ENCODE data around the gene LAX1.
A peak's percentile ranks its signal among the peaks of the same experiment; 100 is the strongest.
"Not testable (repeated sequence)": the region's sequence is repeated elsewhere in the genome, so short reads cannot be mapped to it uniquely, and the experiment has no call there.

The LAX1 gene

DNA sequence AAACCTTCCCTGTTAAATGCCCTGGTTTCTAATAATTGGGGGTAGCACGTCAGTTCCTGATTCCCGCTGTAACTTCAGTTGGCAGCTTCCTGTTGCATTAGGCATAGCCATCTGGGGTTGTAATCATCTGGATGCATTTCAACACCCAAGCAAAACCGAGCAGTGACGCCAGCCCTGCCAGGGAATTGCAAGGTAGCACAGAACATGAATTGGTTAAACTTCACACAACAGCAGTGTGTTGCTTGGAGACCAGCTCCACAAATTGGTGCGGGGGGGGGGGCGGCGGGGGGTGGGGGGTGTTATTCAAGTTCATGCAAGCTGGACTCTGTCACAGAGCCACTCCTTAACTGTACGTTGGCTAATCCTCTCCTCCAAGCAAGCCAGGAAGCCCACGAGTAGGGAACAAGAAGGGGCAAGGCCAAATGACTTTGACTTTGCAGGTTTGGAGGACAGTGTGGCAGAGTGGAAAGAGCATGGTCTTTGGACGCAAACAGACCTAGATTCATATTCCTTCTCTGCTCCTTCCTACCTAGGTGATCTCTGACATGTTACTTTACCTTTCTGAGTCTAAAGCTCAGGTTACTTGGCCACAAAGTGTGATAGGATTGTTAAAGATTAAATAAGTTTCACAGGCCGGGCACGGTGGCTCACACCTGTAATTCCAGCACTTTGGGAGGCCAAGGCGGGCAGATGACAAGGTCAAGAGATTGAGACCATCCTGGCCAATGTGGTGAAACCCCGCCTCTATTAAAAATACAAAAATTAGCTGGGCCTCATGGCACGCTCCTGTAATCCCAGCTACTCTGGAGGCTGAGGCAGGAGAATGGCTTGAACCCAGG, 4.7 kb downstream of the LAX1 start:
- DNase-seq = peak; percentile 89 to 96 (median 91)

GRCh38 chr1:203771901-203772301, 6.9 kb downstream of the LAX1 start:
- DNase-seq = peak; percentile 41 to 53 (median 49)

DNA sequence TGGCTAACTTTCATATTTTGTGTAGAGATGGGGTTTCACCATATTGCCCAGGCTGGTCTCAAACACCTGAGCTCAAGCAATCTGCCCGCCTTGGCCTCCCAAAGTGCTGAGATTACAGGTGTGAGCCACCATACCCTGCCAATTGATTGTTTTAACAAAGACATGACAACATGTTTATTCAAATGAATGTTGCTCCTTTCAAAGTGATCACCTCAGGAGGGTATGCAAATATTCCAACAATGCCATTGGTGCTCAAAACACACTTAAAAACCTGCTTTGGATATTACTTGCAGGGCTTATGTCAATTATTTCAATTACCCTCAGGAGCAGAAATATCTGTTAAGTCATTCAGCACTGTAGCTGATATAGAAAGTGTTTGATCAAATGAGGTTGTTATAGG, 7.9 kb downstream of the LAX1 start:
- no peak for DNase-seq

DNA sequence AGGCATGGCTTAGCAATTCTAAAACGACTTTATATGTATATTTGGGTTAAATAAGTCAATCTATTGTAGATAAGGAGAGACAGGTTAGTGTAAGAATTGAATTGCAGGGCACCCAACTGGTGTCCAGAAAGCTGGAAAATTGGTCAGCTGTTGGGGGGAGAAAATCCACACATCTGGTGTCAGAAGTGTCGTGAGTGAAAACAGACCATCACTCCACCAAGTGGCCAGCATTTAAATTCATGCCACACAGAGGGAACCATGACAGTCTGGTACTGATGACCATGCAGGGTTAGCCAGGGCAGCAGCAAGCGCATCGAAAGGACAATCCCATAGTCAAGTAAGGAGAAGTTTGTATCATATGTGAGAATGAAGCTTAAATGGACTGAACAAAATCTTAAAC, 11.7 kb downstream of the LAX1 start:
- DNase-seq = peak; percentile 26 to 42 (median 27)

- DNase-seq = no peak
These were observed 12.6 kb downstream of the LAX1 start for GRCh38 chr1:203777596-203777995.

- no peak for DNase-seq
These were observed 13.2 kb downstream of the LAX1 start for GRCh38 chr1:203778146-203778545.

DNA sequence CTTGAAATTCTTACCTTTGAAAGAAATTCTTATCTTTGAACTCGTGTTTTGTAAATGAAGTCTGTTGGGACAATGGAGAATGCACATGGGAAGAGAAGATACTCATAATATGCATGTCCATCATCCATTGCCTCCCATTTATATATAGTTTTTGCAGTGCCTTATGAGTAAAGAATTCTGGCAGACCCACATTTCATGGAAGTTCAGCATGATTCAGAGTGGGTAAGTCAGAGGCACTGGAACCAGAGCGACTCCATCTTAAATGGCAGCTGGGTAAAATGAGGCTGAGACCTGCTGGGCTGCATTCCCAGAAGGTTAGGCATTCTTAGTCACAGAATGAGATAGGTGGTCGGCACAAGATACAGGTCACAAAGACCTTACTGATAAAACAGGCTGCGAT, 13.8 kb downstream of the LAX1 start:
- DNase-seq = no peak

DNA sequence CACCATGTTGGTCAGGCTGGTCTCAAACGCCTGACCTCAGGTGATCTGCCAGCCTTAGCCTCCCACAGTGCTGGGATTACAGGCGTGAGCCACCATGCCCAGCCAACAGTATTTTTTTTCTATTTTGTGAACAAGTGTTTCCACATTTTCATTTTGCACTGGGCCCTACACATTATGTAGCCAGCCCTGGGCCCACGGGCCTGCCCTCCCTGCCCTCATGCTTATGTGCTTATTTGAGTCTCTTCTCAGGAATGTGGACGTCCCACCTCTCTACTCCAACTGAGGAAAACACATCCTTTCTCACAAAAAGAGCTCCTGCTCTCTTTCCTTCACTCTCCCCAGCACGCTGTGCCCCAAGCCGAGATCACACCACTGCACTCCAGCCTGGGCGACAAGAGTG, 17.0 kb downstream of the LAX1 start:
- DNase-seq = no peak

- no peak for DNase-seq
These were observed 25.0 kb downstream of the LAX1 start for GRCh38 chr1:203789966-203790365.

DNA sequence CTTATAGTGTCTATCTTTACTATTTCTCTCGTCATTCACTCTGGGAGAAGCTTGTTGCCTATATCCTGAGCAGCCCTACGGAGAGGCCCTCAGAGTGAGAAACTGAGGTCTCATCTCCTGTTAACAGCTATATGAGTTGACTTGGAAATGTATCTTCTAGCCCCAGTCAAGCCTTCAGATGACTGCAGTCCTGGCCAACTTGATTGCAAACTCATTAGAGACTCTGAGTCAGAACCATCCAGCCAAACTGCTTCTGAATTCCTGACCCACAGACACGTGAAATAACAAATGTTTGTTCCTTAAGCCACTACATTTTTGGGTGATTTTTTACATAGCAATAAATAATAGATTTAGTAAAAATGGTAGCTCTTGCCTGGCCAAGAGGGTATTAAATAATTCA, 26.5 kb downstream of the LAX1 start:
- no peak for DNase-seq

DNA sequence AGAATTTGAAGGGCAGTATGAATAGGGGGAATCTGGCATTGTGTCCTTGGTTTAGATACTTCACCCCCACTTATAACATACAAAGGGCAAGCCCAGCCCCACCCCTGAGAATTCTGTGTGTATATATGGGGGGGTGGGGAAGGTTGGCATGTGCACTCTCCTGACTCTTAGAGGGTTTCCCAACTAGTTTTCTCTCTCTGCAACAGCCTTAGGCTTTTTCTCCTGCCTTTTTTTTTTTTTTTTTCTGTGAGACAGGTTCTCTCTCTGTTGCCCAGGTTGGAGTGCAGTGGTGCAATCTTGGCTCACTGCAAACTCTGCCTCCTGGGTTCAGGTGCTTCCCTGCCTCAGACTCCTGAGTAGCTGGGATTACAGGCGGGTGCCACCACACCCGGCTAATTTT, 27.5 kb downstream of the LAX1 start:
- DNase-seq = no peak

DNA sequence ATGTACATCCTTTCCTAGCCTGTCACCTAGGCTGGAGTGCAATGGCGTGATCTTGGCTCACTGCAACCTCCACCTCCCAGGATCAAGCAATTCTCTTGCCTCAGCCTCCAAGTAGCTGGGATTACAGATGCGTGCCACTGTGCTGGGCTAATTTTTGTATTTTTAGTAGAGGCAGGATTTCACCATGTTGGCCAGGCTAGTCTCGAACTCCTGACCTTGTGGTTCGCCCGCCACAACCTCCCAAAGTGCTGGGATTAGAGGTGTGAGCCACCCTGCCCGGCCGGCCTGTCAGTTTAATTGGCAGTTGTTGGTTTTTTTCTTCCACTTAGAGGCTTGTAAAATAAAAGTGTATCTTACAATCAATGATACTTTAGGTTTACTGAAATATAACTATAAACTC, 28.6 kb downstream of the LAX1 start:
- not testable (repeated sequence) for DNase-seq

- no peak for DNase-seq
These were observed 29.9 kb downstream of the LAX1 start for GRCh38 chr1:203794764-203795440.

DNA sequence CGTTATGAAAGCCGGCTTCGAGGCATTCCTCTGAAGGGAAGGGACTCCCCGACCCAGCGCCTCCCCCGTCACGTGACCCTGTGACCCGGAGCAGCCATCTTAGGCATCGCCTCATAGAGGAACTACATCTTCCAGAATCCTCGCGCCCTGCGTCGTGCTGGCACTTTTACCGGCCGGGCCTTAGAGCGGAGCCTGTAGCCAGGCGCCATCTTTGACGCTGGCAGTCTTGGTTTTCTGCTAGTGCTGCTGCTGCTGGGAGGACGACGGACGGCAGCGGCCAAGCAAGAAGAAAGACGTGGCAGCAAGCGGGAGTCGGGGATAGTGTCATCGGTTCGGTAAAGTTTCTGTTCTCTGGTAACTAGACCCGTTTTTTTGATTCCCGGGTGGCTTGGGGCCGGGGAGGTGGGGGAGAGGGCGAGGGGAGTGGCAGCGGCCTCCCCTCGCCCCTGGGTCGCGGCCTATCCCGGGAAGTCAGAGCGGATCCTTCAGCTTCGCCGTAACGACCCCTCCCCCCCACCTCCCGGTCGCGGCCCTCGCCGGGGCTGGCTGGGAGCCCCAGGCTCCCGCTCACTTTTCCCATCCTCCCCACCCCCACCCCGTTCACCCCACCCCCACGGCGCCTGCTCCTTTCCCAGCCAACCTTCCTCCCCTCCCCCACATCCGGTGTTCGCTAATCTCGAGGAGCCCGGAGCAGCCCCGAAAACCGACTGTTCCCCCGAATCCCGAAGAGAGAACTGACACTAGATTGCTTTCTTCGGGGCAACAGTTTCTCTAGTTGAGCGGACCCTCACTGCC, 30.7 kb downstream of the LAX1 start, which contains the start of the genes ZBED6 and ZC3H11A:
Gene ZBED6 (plus strand): TSS at position 183 of the 795 bp plus-strand sequence. CDS start 1,900 bp downstream, outside the sequence.
Gene ZC3H11A (plus strand): TSS at position 183 of the 795 bp plus-strand sequence. CDS start 21,448 bp downstream, outside the sequence.
- DNase-seq = peak; percentile 100

GRCh38 chr1:203796236-203796605, 31.2 kb downstream of the LAX1 start:
- peak; percentile 52 to 67 (median 63) for DNase-seq

DNA sequence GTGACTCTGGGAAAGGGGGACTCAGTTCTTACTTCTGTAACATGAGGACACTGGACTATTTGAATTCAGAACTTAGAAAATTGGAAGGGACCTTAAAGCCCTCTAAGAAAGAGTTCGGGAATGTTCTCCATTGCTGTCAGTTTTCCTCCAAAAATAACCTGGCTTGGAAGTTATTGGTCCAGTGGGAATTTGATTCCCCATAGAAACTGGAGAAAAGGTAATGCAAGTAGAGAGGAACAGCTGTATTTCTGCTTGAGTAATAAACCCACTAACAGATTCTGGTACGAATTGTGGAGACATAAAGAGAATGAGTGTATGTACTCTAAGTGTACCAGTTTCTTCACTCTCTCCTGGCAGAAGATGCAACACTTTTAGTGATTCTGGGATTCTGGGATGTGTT, 32.2 kb downstream of the LAX1 start:
- DNase-seq = no peak

GRCh38 chr1:203797948-203798655, 33.1 kb downstream of the LAX1 start:
- no peak for DNase-seq

GRCh38 chr1:203799157-203799556, 34.2 kb downstream of the LAX1 start:
- DNase-seq = no peak

DNA sequence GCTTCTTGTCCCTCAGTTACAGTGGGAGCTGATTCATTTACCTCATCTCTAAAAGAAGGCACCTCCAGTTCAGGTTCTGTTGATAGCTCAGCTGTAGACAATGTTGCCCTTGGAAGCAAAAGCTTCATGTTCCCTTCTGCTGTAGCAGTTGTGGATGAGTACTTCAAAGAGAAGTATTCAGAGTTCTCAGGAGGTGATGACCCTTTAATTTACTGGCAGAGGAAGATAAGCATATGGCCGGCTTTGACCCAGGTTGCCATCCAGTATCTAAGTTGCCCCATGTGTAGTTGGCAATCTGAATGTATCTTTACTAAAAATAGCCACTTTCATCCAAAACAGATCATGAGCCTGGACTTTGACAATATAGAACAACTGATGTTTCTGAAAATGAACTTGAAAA, 35.0 kb downstream of the LAX1 start:
- no peak for DNase-seq

DNA sequence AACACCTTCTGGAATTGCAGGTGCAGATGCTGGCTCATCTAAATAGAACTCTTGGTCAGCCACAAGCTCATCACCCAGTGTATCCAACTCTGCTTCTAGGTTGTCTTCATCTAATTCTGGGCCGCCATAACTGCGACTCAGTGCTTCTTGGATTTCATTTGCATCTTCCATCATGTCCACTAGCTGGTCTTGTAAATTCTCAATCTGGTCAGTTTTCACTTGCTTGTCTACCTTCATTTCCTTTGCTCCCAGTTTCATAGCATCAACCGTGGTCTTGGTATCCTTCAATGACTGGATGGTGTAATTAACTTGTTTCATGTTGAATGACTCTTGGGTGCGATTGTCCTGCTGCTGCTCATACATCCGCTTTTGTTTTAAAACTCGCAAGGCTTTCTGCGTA, 40.7 kb downstream of the LAX1 start:
- no peak for DNase-seq

- DNase-seq = no peak
These were observed 42.2 kb downstream of the LAX1 start for GRCh38 chr1:203807196-203807595.

DNA sequence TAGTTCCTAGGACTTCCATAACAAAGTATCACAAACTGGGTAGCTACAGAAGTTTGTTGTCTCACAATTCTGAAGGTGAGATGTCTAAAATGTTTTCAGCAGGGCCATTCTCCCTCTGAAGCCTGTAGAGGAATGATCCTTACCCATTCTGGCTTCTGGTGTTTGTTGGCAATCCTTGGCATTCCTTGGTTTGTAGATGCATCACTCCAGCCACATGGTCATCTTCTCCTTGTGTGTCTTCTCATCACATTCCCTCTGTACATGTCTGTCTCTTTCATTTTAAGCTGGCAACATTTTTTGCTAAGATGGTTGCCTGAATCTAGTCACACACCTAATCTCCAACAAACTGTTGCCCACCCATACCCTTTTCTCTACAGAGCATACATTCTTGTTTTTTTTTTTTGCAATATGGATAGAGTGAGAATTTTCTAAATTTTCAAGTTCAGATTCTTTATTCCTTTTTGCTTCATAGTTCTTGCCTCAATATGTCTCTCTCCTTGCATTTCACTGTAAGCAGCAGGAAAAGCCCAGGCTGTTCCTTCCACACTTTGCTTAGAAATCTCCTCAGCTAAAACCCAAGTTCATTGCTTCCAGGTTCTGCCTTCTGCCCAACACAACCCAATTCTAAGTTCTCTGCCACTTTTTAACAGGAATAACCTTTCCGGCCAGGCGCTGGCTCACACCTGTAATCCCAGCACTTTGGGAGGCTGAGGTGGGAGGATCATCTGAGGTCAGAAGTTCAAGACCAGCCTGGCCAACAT, 48.8 kb downstream of the LAX1 start:
- no peak for DNase-seq

Measured in suppressor macrophage treated with lipopolysaccharide for 1 hour (primary cell).